ENCODE measurements around the gene PLEKHM3.

PLEKHM3 gene

GRCh38 chr2:207970147-207970825 is 55.0 kb downstream of the PLEKHM3 start:
- no peak for TF ChIP-seq CTCF (IDR thresholded peaks at IDR 0.05; ENCODE audit: low read depth, low read length)
- in situ Hi-C loops (cut with HindIII; ENCODE audit: low sequenced_read_pairs): no loop called here
- no peak overlapping the region for H3K4me3 ChIP-seq (ENCODE audit: low read depth, low read length)
- DNase-seq (ENCODE audit: low read depth, low spot score): no peak

- no peak for TF ChIP-seq CTCF (IDR thresholded peaks at IDR 0.05; ENCODE audit: low read depth, low read length)
Observed at GRCh38 chr2:207969249-207969648, 56.1 kb downstream of the PLEKHM3 start.

GRCh38 chr2:207967121-207967520 is 58.2 kb downstream of the PLEKHM3 start:
- in situ Hi-C loops (cut with HindIII; ENCODE audit: low sequenced_read_pairs): no loop called here
- no peak overlapping the region for H3K4me3 ChIP-seq (ENCODE audit: low read depth, low read length)
- DNase-seq (ENCODE audit: low read depth, low spot score): no peak
- no peak for TF ChIP-seq CTCF (IDR thresholded peaks at IDR 0.05; ENCODE audit: low read depth, low read length)

More at GRCh38 chr2:207969249-207969648, 56.1 kb downstream of the PLEKHM3 start:
- DNase-seq (ENCODE audit: low read depth, low spot score): no peak
- in situ Hi-C loops (cut with HindIII; ENCODE audit: low sequenced_read_pairs): no loop called here
- H3K4me3 ChIP-seq (ENCODE audit: low read depth, low read length): no peak overlapping the region

- DNase-seq (ENCODE audit: low read depth, low spot score): no peak
- in situ Hi-C loops (cut with HindIII; ENCODE audit: low sequenced_read_pairs): no loop called here
- no peak overlapping the region for H3K4me3 ChIP-seq (ENCODE audit: low read depth, low read length)
- TF ChIP-seq CTCF (IDR thresholded peaks at IDR 0.05; ENCODE audit: low read depth, low read length): no peak
Observed at GRCh38 chr2:207960911-207961310, 64.4 kb downstream of the PLEKHM3 start.

GRCh38 chr2:207960090-207960489 is 65.2 kb downstream of the PLEKHM3 start:
- no peak overlapping the region for H3K4me3 ChIP-seq (ENCODE audit: low read depth, low read length)
- TF ChIP-seq CTCF (IDR thresholded peaks at IDR 0.05; ENCODE audit: low read depth, low read length): no peak
- in situ Hi-C loops (cut with HindIII; ENCODE audit: low sequenced_read_pairs): no loop called here
- DNase-seq (ENCODE audit: low read depth, low spot score): no peak

GRCh38 chr2:207956771-207957170 is 68.6 kb downstream of the PLEKHM3 start:
- DNase-seq (ENCODE audit: low read depth, low spot score): no peak
- TF ChIP-seq CTCF (IDR thresholded peaks at IDR 0.05; ENCODE audit: low read depth, low read length): no peak
- in situ Hi-C loops (cut with HindIII; ENCODE audit: low sequenced_read_pairs): no loop called here
- H3K4me3 ChIP-seq (ENCODE audit: low read depth, low read length): no peak overlapping the region

All from astrocyte of the spinal cord (primary cell).